K562 (cell line): Measurements from ENCODE around the gene LAMA2. TPM values are rescaled to one million over a fixed set of nuclear protein-coding genes. Genes with fewer than 3 reads are reported as not detected.

Experiments
- ATAC-seq: fragments of 200-7000 bp; cut with Tn5 transposase; 3 replicates; pipeline ENCODE4 v1.9.1; 2020; ENCODE audit warnings: moderate library complexity
- BruUV-seq: library from RNA; stranded (reverse); fragments of 400-500 nt; replicated peaks from 2 replicates; lab custom pipeline; 2021; lab: Mats Ljungman, UMichigan
- CTCF ChIA-PET: fragments of 300-600 bp; formaldehyde crosslinking; extraction: SDS; loops from one replicate; lab custom pipeline; 2021; ENCODE audit warnings: low intra/inter-chr PET ratio; lab: Yijun Ruan, JAX
- POLR2A ChIA-PET: fragments of 300-600, 350-650 bp; sonication (Branson Sonifier 250); formaldehyde crosslinking; extraction: SDS; loops from one replicate; lab custom pipeline; 2021; ENCODE audit warnings: antibody characterized with exemption, inconsistent platforms; lab: Yijun Ruan, JAX
- DNase-seq, 4 experiments: peaks; one replicate each; pipeline versions ENCODE4 v3.0.0 to v3.0.0-alpha.2; 2011 to 2018; ENCODE audit warnings: low spot score in 3 of 4, mixed read lengths in 3 of 4; ENCODE audit errors: extremely low read depth in 1 of 4
- FAIRE-seq: peaks from 2 replicates; lab custom pipeline; 2011; peaks lifted over from hg19 to GRCh38; lab: Jason Lieb, UNC
- H2AFZ ChIP-seq: 2 replicates; pipeline ENCODE4 v1.6.0; 2011; ENCODE audit warnings: low read depth, low read length, control low read depth, inconsistent platforms
- H3K27ac ChIP-seq: fragments of 200-600 bp; 3 replicates; pipeline ENCODE4 v1.8.0; 2011; ENCODE audit warnings: low read depth, mild to moderate bottlenecking, control low read depth, inconsistent platforms, low read length, moderate library complexity, mixed read lengths; ENCODE audit errors: extremely low read depth
- H3K27me3 ChIP-seq, 2 experiments: fragments of 300-600 bp in 1 of 2; 2 replicates in 1 of 2; 3 replicates in 1 of 2; pipeline versions ENCODE4 v1.6.0 to v1.8.0; 2011; ENCODE audit warnings: inconsistent platforms in 2 of 2, low read length in 2 of 2, mild to moderate bottlenecking in 1 of 2, mixed read lengths in 1 of 2, moderate library complexity in 1 of 2; ENCODE audit not compliant: control insufficient read depth in 2 of 2, insufficient read depth in 2 of 2
- H3K36me3 ChIP-seq: fragments of 300-600 bp; 3 replicates; pipeline ENCODE4 v1.8.0; 2011; ENCODE audit warnings: mild to moderate bottlenecking, low read length, inconsistent platforms; ENCODE audit not compliant: control insufficient read depth, insufficient read depth
- H3K4me1 ChIP-seq, 2 experiments: fragments of 200-600 bp in 1 of 2; replicated peaks in 1 of 2; 2 replicates in 1 of 2; 3 replicates in 1 of 2; pipeline versions ENCODE4 v1.5.1 to v1.8.0; 2011; ENCODE audit warnings: inconsistent platforms in 2 of 2, low read length in 2 of 2, mild to moderate bottlenecking in 1 of 2, mixed read lengths in 1 of 2, moderate library complexity in 1 of 2; ENCODE audit not compliant: control insufficient read depth in 2 of 2, insufficient read depth in 2 of 2
- H3K4me2 ChIP-seq: 2 replicates; pipeline ENCODE4 v1.6.1; 2011; ENCODE audit warnings: low read length, control low read depth, inconsistent platforms, mixed read lengths; ENCODE audit not compliant: insufficient read depth
- H3K4me3 ChIP-seq: fragments of 200-600 bp; sonication (generic), shearing (Covaris generic); 2 replicates; pipeline ENCODE4 v1.5.1; 2016; ENCODE audit warnings: control low read depth, inconsistent platforms
- H3K79me2 ChIP-seq: fragments of 200-600 bp; 3 replicates; pipeline ENCODE4 v1.8.0; 2011; ENCODE audit warnings: low read length, inconsistent platforms; ENCODE audit not compliant: control insufficient read depth, insufficient read depth
- H3K9ac ChIP-seq, 2 experiments: 2 replicates each; pipeline versions ENCODE4 v1.6.0 to v1.6.1; 2011; ENCODE audit warnings: low read depth in 2 of 2, low read length in 2 of 2, control low read depth in 1 of 2, inconsistent platforms in 1 of 2, mild to moderate bottlenecking in 1 of 2, mixed read lengths in 1 of 2; ENCODE audit not compliant: insufficient read depth in 1 of 2
- H3K9me1 ChIP-seq: one replicate; pipeline ENCODE4 v1.6.0; 2011; ENCODE audit warnings: inconsistent platforms, mild to moderate bottlenecking, low read length, moderate library complexity; ENCODE audit not compliant: control insufficient read depth, insufficient read depth
- H3K9me3 ChIP-seq: replicated peaks from 2 replicates; pipeline ENCODE4 v1.5.1; 2011; ENCODE audit warnings: low read depth, low read length, inconsistent platforms; ENCODE audit not compliant: control insufficient read depth, insufficient read depth
- H4K20me1 ChIP-seq: replicated peaks from 2 replicates; pipeline ENCODE4 v1.6.1; 2011; ENCODE audit warnings: low read length, inconsistent platforms, mixed read lengths; ENCODE audit not compliant: control insufficient read depth, insufficient read depth
- ARID2 ChIP-seq: fragments of 450-650 bp; IDR thresholded peaks from 2 replicates; pipeline ENCODE4 v1.6.1; 2017; ENCODE audit warnings: antibody characterized with exemption, mild to moderate bottlenecking
- ATF7 ChIP-seq: fragments of 450-650 bp; IDR thresholded peaks from 2 replicates; pipeline ENCODE4 v1.7.1; 2014; ENCODE audit warnings: mild to moderate bottlenecking, moderate library complexity
- CBX2 ChIP-seq: fragments of 200-600 bp; sonication (generic); IDR thresholded peaks from one replicate; pipeline ENCODE4 v1.6.1; 2012; ENCODE audit warnings: mild to moderate bottlenecking, low read length, inconsistent platforms; ENCODE audit not compliant: insufficient read depth, poor library complexity, severe bottlenecking
- CCAR2 ChIP-seq: fragments of 200-400 bp; formaldehyde crosslinking; IDR thresholded peaks from 2 replicates; pipeline ENCODE4 v1.6.1; 2017; ENCODE audit warnings: mild to moderate bottlenecking, low read depth, low read length
- CTBP1 ChIP-seq: fragments of 450-650 bp; IDR thresholded peaks from 2 replicates; pipeline ENCODE4 v1.6.1; 2016; ENCODE audit warnings: borderline replicate concordance
- HDGF ChIP-seq: fragments of 450-650 bp; IDR thresholded peaks from 2 replicates; pipeline ENCODE4 v1.6.1; 2016
- KDM4B ChIP-seq, 2 experiments: fragments of 450-650 bp in 1 of 2; sonication (generic) in 1 of 2; IDR thresholded peaks; 2 replicates each; pipeline ENCODE4 v1.6.1; 2016 to 2017; ENCODE audit warnings: borderline replicate concordance in 2 of 2, antibody characterized with exemption in 1 of 2, low read depth in 1 of 2, mild to moderate bottlenecking in 1 of 2
- MBD2 ChIP-seq: sonication (generic); IDR thresholded peaks from 2 replicates; pipeline ENCODE4 v1.6.1; 2016; ENCODE audit warnings: low read depth, borderline replicate concordance
- MIER1 ChIP-seq: fragments of 450-650 bp; IDR thresholded peaks from 2 replicates; pipeline ENCODE4 v1.6.1; 2016; ENCODE audit warnings: antibody characterized with exemption, mild to moderate bottlenecking, low read depth
- NCOA4 ChIP-seq: fragments of 450-650 bp; IDR thresholded peaks from 2 replicates; pipeline ENCODE4 v1.6.1; 2018; ENCODE audit warnings: mild to moderate bottlenecking; ENCODE audit not compliant: partially characterized antibody
- NCOA6 ChIP-seq: fragments of 450-650 bp; IDR thresholded peaks from 2 replicates; pipeline ENCODE4 v1.6.1; 2017; ENCODE audit warnings: mild to moderate bottlenecking
- NR2F6 ChIP-seq: fragments of 450-650 bp; formaldehyde crosslinking; IDR thresholded peaks from 2 replicates; pipeline ENCODE4 v1.4.0; 2020; ENCODE audit warnings: mild to moderate bottlenecking
- POLR3G ChIP-seq: IDR thresholded peaks from 2 replicates; pipeline ENCODE4 v1.6.1; 2011; ENCODE audit not compliant: insufficient read length, insufficient replicate concordance; ENCODE audit errors: extremely low read depth
- POU5F1 ChIP-seq: fragments of 150-350 bp; IDR thresholded peaks from 2 replicates; pipeline ENCODE4 v1.6.1; 2014; ENCODE audit warnings: borderline replicate concordance, low read length, low read depth, mild to moderate bottlenecking; ENCODE audit not compliant: partially characterized antibody
- RBM25 ChIP-seq: fragments of 200-400 bp; formaldehyde crosslinking; IDR thresholded peaks from 2 replicates; pipeline ENCODE4 v1.6.1; 2018; ENCODE audit warnings: low read length, low read depth, moderate library complexity; ENCODE audit not compliant: severe bottlenecking
- SRSF3 ChIP-seq: fragments of 200-400 bp; formaldehyde crosslinking; IDR thresholded peaks from 2 replicates; pipeline ENCODE4 v1.6.1; 2016; ENCODE audit warnings: mild to moderate bottlenecking, low read length, moderate library complexity; ENCODE audit not compliant: insufficient read depth
- TCF15 ChIP-seq: fragments of 250-450 bp; sonication (Bioruptor Pico); IDR thresholded peaks from 2 replicates; pipeline ENCODE4 v1.8.0; 2022; ENCODE audit warnings: moderate library complexity, mild to moderate bottlenecking, inconsistent platforms
- TRIM25 ChIP-seq: fragments of 450-650 bp; IDR thresholded peaks from 2 replicates; pipeline ENCODE4 v1.7.0; 2016; ENCODE audit warnings: borderline replicate concordance
- ZBTB17 ChIP-seq: fragments of 450-650 bp; formaldehyde crosslinking; IDR thresholded peaks from 2 replicates; pipeline ENCODE4 v1.4.0; 2020; ENCODE audit warnings: mild to moderate bottlenecking
- ZKSCAN1 ChIP-seq: fragments of 150-350 bp; IDR thresholded peaks from 2 replicates; pipeline ENCODE4 v1.6.1; 2016; ENCODE audit warnings: low read depth, low read length
- ZNF23 ChIP-seq: fragments of 250-450 bp; sonication (Bioruptor Pico); IDR thresholded peaks from 2 replicates; pipeline ENCODE4 v1.4.0; 2020; ENCODE audit warnings: mild to moderate bottlenecking
- ZNF311 ChIP-seq: fragments of 250-450 bp; sonication (Bioruptor Pico); IDR thresholded peaks from 2 replicates; pipeline ENCODE4 v1.4.0; 2020; ENCODE audit warnings: mild to moderate bottlenecking, moderate library complexity
- ZNF57 ChIP-seq: fragments of 450-650 bp; formaldehyde crosslinking; IDR thresholded peaks from 2 replicates; pipeline ENCODE4 v1.4.0; 2020; ENCODE audit warnings: mild to moderate bottlenecking, moderate library complexity
- ZNF717 ChIP-seq: fragments of 250-450 bp; sonication (Bioruptor Pico); IDR thresholded peaks from 2 replicates; pipeline ENCODE4 v1.5.0; 2021
- in situ Hi-C: fragments of 300-500 bp; cut with MboI; formaldehyde crosslinking; loops from 4 replicates; pipeline ENCODE4 v1.15.0; 2018; ENCODE audit warnings: inconsistent platforms, mixed read lengths
- intact Hi-C: fragments of 100-400 bp; cut with micrococcal nuclease; formaldehyde crosslinking; loops from 2 replicates; pipeline ENCODE4 v1.14.2; 2022
- polyA plus RNA-seq, 8 experiments: library from polyadenylated mRNA; depleted of rRNA in 4 of 8; stranded (reverse) in 5 of 8; unstranded in 3 of 8; fragments of >200 nt; fragmentation: Nextera tagmentation in 2 of 8; fragmentation: Illumina TruSeq in 1 of 8; extraction: Ambion mirVana in 2 of 8; extraction: Trizol in 1 of 8; gene quantifications; 2 replicates each; pipeline versions ENCODE4 v1.2.1 to v1.2.3, GENCODE V29; 2011 to 2014; ENCODE audit warnings: inconsistent platforms in 1 of 8, missing spikeins in 1 of 8
- total RNA-seq, 7 experiments: library from RNA; depleted of rRNA in 6 of 7; stranded (reverse); fragments of >200 nt in 6 of 7; fragmentation: Illumina TruSeq in 2 of 7; extraction: Trizol in 2 of 7; gene quantifications; 2 replicates each; pipeline versions ENCODE4 v1.2.1 to v1.2.3, GENCODE V29; 2011 to 2021; ENCODE audit warnings: low replicate concordance in 1 of 7

Gene LAMA2
- total and polyA plus RNA-seq, 9 of the 15 experiments (the other 6 are each of a cell fraction or from before 2014, with no cell fraction given), result 0.04 to 1.5 (median 0.36) TPM

GRCh38 chr6:129098061-129098553, 215.2 kb downstream of the LAMA2 start (continued):
- TF ChIP-seq ZKSCAN1 (no peak), ATF7 (no peak), POU5F1 (no peak), NCOA6 (no peak), CCAR2 (no peak), NR2F6 (no peak), ZNF311 (CRISPR knock-in tag) (no peak), TRIM25 (no peak), CTBP1 (no peak), MIER1 (no peak)

- FAIRE-seq (no peak), ATAC-seq (no peak), DNase-seq (no peak)
- Histone ChIP-seq H3K27ac (no peak overlapping the region), H4K20me1 (no peaks in the 10 kb centered on the region), H3K9me3 (no peaks in the 10 kb centered on the region), H3K27me3 (no peaks in the 10 kb centered on the region), H3K9ac (no peak overlapping the region), H3K4me3 (no peak overlapping the region), H3K79me2 (no peaks in the 10 kb centered on the region), H3K9me1 (no peaks in the 10 kb centered on the region), H3K4me2 (no peak overlapping the region), H3K4me1 (no peaks in the 10 kb centered on the region), H3K36me3 (no peaks in the 10 kb centered on the region), H2AFZ (no peak overlapping the region)
- BruUV-seq, result no TSS peak
- intact Hi-C loops, result no loop called here
- CTCF ChIA-PET, result no interaction called here
- in situ Hi-C loops, result no loop called here
- POLR2A ChIA-PET, result no interaction called here
- TF ChIP-seq SRSF3 (no peak), CBX2 (no peak), ZBTB17 (CRISPR knock-in tag) (no peak), TCF15 (no peak), RBM25 (no peak), POLR3G (no peak), KDM4B (IDR thresholded peaks at IDR 0.05; ENCODE audit: borderline replicate concordance in 2 of 2, low read depth in 1 of 2) (no peak), ZNF57 (CRISPR knock-in tag) (no peak), ZNF717 (CRISPR knock-in tag) (no peak), HDGF (no peak), ZNF23 (CRISPR knock-in tag) (no peak), ARID2 (no peak), NCOA4 (no peak), MBD2 (no peak)
Measured at GRCh38 chr6:129099696-129100095, 216.8 kb downstream of the LAMA2 start.
